Calu3 (cell line): ENCODE data around the gene DBR1. TPM values are rescaled to one million over a fixed set of nuclear protein-coding genes. Genes with fewer than 3 reads are reported as not detected.
A peak's percentile ranks its signal among the peaks of the same experiment; 100 is the strongest.

Experiments used
- BruUV-seq: library from RNA; stranded (reverse); fragments of 400-500 nt; replicated peaks from 2 replicates; lab custom pipeline; 2021; lab: Mats Ljungman, UMichigan
- CTCF ChIA-PET: fragments of 300-600 bp; sonication (Branson Sonifier 250); formaldehyde crosslinking; loops from one replicate; lab custom pipeline; 2022; ENCODE audit warnings: antibody characterized with exemption; lab: Charles Lee
- DNase-seq: peaks from one replicate; pipeline ENCODE4 v3.0.0; 2022
- H3K27ac Mint-ChIP-seq: one replicate; pipeline ENCODE4 v1.8.0; 2022; ENCODE audit warnings: mixed read lengths; ENCODE audit not compliant: unreplicated experiment
- H3K27me3 Mint-ChIP-seq: one replicate; pipeline ENCODE4 v1.8.0; 2022; ENCODE audit warnings: mixed read lengths; ENCODE audit not compliant: unreplicated experiment
- H3K36me3 Mint-ChIP-seq: one replicate; pipeline ENCODE4 v1.8.0; 2022; ENCODE audit warnings: mild to moderate bottlenecking, moderate library complexity, mixed read lengths; ENCODE audit not compliant: insufficient read depth, unreplicated experiment
- H3K4me1 Mint-ChIP-seq: one replicate; pipeline ENCODE4 v1.8.0; 2022; ENCODE audit warnings: mild to moderate bottlenecking, low read depth, mixed read lengths; ENCODE audit not compliant: unreplicated experiment
- H3K4me3 Mint-ChIP-seq: one replicate; pipeline ENCODE4 v1.8.0; 2022; ENCODE audit warnings: mild to moderate bottlenecking, low read depth, moderate library complexity, mixed read lengths; ENCODE audit not compliant: unreplicated experiment
- H3K9me3 Mint-ChIP-seq: one replicate; pipeline ENCODE4 v1.8.0; 2022; ENCODE audit warnings: low read depth, mixed read lengths; ENCODE audit not compliant: unreplicated experiment
- CTCF ChIP-seq: fragments of 200-600 bp; IDR thresholded peaks from one replicate; pipeline ENCODE4 v1.8.0; 2022; ENCODE audit warnings: antibody characterized with exemption; ENCODE audit not compliant: unreplicated experiment
- intact Hi-C: fragments of 100-400 bp; cut with micrococcal nuclease; formaldehyde crosslinking; loops from one replicate; pipeline ENCODE4 v1.10.0; 2022; ENCODE audit not compliant: unreplicated experiment
- total RNA-seq: library from RNA; stranded (reverse); gene quantifications from 2 replicates; pipeline ENCODE4 v1.2.3, GENCODE V29; 2022

DBR1 gene
- total RNA-seq, 1 experiment from 2014 or later: 30.8 TPM

GRCh38 chr3:138220242-138220641 lies 45.5 kb upstream of the DBR1 start:
- BruUV-seq: no TSS peak
- CTCF ChIA-PET: interaction anchor here (1.5 kb wide), 1 partner anchor 19 kb away, joined by 4 read pairs; no protein-coding TSS in a partner anchor
- Mint-ChIP-seq H3K9me3 (no peaks in the 10 kb centered on the region), H3K27me3 (no peaks in the 10 kb centered on the region), H3K4me3 (no peak overlapping the region), H3K36me3 (peaks cover 12% of the 10 kb centered on the region), H3K4me1 (peaks cover 14% of the 10 kb centered on the region), H3K27ac (no peak overlapping the region)
- no peak for TF ChIP-seq CTCF
- intact Hi-C loops: no loop called here
- no peak for DNase-seq

- DNase-seq: no peak
- Mint-ChIP-seq H3K36me3 (peaks cover 2% of the 10 kb centered on the region), H3K4me3 (no peak overlapping the region), H3K27ac (no peak overlapping the region), H3K4me1 (peaks cover 14% of the 10 kb centered on the region), H3K27me3 (no peaks in the 10 kb centered on the region), H3K9me3 (no peaks in the 10 kb centered on the region)
- intact Hi-C loops: no loop called here
- CTCF ChIA-PET: no interaction called here
- BruUV-seq: no TSS peak
- no peak for TF ChIP-seq CTCF
Measured at GRCh38 chr3:138219255-138219654, 44.5 kb upstream of the DBR1 start.

GRCh38 chr3:138213398-138214085 lies 38.8 kb upstream of the DBR1 start:
- Mint-ChIP-seq H3K9me3 (no peaks in the 10 kb centered on the region), H3K4me3 (no peak overlapping the region), H3K36me3 (no peaks in the 10 kb centered on the region), H3K27ac (no peak overlapping the region), H3K4me1 (peaks cover 22% of the 10 kb centered on the region), H3K27me3 (no peaks in the 10 kb centered on the region)
- CTCF ChIA-PET: no interaction called here
- DNase-seq: peak; percentile 10
- BruUV-seq: no TSS peak
- intact Hi-C loops: no loop called here
- no peak for TF ChIP-seq CTCF

- no peak overlapping the region for H3K4me3 Mint-ChIP-seq
- H3K36me3 Mint-ChIP-seq: no peaks in the 10 kb centered on the region
- H3K9me3 Mint-ChIP-seq: no peaks in the 10 kb centered on the region
- no TSS peak for BruUV-seq
- no peak for TF ChIP-seq CTCF
- peaks cover 11% of the 10 kb centered on the region for H3K4me1 Mint-ChIP-seq
- DNase-seq: no peak
- no peak overlapping the region for H3K27ac Mint-ChIP-seq
- intact Hi-C loops: no loop called here
- CTCF ChIA-PET: no interaction called here
- H3K27me3 Mint-ChIP-seq: no peaks in the 10 kb centered on the region
Measured at GRCh38 chr3:138210528-138210927, 35.8 kb upstream of the DBR1 start.
